GM10248 (cell line): ENCODE results near the gene TUBGCP6.

Source experiments
- CTCF ChIA-PET: fragments of 300-600 bp; sonication (Branson Sonifier 250); formaldehyde crosslinking; extraction: SDS; loops from one replicate; lab custom pipeline; 2021; ENCODE audit warnings: antibody characterized with exemption; lab: Yijun Ruan, JAX
- POLR2A ChIA-PET: fragments of 350-650 bp; sonication (Branson Sonifier 250); formaldehyde crosslinking; extraction: SDS; loops from one replicate; lab custom pipeline; 2020; ENCODE audit warnings: antibody characterized with exemption; lab: Yijun Ruan, JAX
- DNase-seq: peaks from one replicate; pipeline ENCODE4 v3.0.0; 2012; ENCODE audit errors: extremely low spot score
- CTCF ChIP-seq: IDR thresholded peaks from 2 replicates; pipeline ENCODE4 v1.5.1; 2012; ENCODE audit warnings: mild to moderate bottlenecking, low read depth; ENCODE audit errors: extremely low read depth, missing control alignments, control extremely low read depth

The TUBGCP6 gene

GRCh38 chr22:50173311-50173982 is 71.4 kb downstream of the TUBGCP6 start:
- DNase-seq = peak; percentile 71
- CTCF ChIA-PET = interaction anchor here (1.6 kb wide), 1 partner anchor 28 kb away, joined by 3 read pairs; no protein-coding TSS in a partner anchor
- POLR2A ChIA-PET = no interaction called here
- no peak for TF ChIP-seq CTCF

GRCh38 chr22:50171965-50172421 is 72.8 kb downstream of the TUBGCP6 start:
- TF ChIP-seq CTCF = no peak
- DNase-seq = no peak
- ChIA-PET POLR2A (interaction anchor here (0.7 kb wide), 1 partner anchor 12 kb away, joined by 4 read pairs; no protein-coding TSS in a partner anchor), CTCF (interaction anchor here (1.6 kb wide), 1 partner anchor 15 kb away, joined by 4 read pairs; no protein-coding TSS in a partner anchor)

- no peak for DNase-seq
- CTCF ChIA-PET = interaction anchor here (1.6 kb wide), 1 partner anchor 16 kb away, joined by 4 read pairs; no protein-coding TSS in a partner anchor
- POLR2A ChIA-PET = interaction anchor here (0.7 kb wide), 1 partner anchor 13 kb away, joined by 4 read pairs; no protein-coding TSS in a partner anchor
- no peak for TF ChIP-seq CTCF
These were observed 73.4 kb downstream of the TUBGCP6 start for GRCh38 chr22:50171319-50171964.

- POLR2A ChIA-PET = no interaction called here
- no peak for DNase-seq
- no peak for TF ChIP-seq CTCF
- CTCF ChIA-PET = interaction anchor here (1.6 kb wide), 1 partner anchor 17 kb away, joined by 4 read pairs; no protein-coding TSS in a partner anchor
These were observed 74.1 kb downstream of the TUBGCP6 start, which contains the start of gene PANX2 for GRCh38 chr22:50170453-50171318. PANX2 (plus strand) TSS chr22:50170731; CDS start chr22:50170731, 0 bp downstream.

- TF ChIP-seq CTCF = peak; percentile 9
- peak; percentile 64 for DNase-seq
- POLR2A ChIA-PET = no interaction called here
- CTCF ChIA-PET = no interaction called here
These were observed 75.0 kb downstream of the TUBGCP6 start for GRCh38 chr22:50169774-50170341.
